ENCODE measurements around the gene DDX4.
A peak's percentile ranks its signal among the peaks of the same experiment; 100 is the strongest.

DDX4 gene

DNA sequence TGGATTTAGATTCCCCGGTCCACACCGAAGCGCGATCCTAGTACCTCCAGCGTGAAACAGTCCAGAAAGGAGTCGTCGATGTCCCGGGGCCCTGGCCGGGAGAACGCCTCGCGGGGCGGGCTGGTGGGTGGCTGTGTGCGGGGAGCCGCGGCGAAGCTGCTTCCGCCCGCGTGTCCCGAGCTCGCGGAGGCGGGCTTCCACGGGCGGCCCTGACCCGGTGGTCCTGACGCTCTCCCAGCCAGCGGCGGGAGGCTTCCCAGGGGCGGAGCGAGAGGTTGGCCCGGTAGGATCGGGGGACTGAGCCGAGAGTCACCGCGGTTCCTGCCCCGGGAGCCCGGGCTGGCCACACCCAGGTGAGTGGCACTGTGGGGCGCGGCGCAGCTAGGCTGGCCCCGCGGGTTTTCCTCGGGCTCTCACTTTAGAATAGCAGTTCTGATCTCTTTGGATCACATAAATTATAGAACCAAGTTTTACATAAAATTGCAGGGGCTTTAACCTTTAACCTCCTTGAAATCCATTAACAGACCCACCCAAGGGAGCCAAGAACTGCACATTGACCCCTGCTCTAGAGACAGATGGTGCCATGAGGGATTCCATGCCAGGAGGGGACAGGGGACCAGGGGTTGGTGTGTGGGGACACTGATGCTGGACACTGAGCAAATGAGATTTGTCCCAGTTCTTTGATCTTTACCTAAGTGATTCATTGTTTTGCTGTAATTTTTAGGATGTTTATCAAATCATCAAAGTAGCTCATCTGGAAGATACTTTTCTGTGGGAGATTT lies 84.1 kb downstream of the DDX4 start:
- H3K9me3 Mint-ChIP-seq, result no peaks in the 10 kb centered on the region
- H3K27me3 Mint-ChIP-seq, result peaks cover 67% of the 10 kb centered on the region
- ATAC-seq, result peak; percentile 40
- no peak overlapping the region for H3K27ac Mint-ChIP-seq
- DNase-seq, result peak; percentile 7
- peaks cover 10% of the 10 kb centered on the region for H3K4me1 Mint-ChIP-seq
- H3K36me3 Mint-ChIP-seq (ENCODE audit: low read depth), result no peaks in the 10 kb centered on the region
- H3K4me3 Mint-ChIP-seq, result peak overlapping the region; percentile 51

DNA sequence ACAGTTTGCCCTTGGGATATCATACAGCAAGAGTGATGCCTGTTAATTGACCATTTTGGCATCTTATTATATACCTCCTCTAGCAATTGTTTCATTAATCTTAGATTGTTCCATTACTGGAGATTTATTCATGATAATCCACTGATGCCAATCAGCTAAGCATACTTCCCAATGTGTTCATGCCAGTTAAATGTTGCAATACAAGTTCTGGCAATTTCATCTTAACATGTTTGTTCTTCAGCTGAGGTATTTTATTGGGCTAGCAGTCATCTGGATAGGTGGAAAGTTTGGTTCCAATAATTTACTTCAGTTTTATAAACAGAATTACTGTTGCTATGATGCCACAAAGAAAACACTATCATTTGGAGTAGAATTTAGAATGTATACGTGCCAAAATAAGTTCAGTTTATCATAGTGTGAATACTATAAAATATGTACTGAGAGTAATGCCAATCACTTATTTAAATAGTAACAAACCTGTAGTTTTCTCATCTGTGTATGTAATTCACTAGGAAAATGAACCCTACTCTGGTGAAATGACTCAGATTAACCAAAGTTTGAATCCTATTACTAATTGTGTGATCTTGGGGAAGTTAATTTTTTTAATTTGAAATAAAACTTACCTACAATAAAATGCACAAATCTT lies 85.4 kb downstream of the DDX4 start:
- H3K4me3 Mint-ChIP-seq, result no peak overlapping the region
- H3K9me3 Mint-ChIP-seq, result no peaks in the 10 kb centered on the region
- DNase-seq (no peak), ATAC-seq (no peak)
- H3K4me1 Mint-ChIP-seq, result peaks cover 10% of the 10 kb centered on the region
- no peak overlapping the region for H3K27ac Mint-ChIP-seq
- peaks cover 71% of the 10 kb centered on the region for H3K27me3 Mint-ChIP-seq
- H3K36me3 Mint-ChIP-seq (ENCODE audit: low read depth), result no peaks in the 10 kb centered on the region

DNA sequence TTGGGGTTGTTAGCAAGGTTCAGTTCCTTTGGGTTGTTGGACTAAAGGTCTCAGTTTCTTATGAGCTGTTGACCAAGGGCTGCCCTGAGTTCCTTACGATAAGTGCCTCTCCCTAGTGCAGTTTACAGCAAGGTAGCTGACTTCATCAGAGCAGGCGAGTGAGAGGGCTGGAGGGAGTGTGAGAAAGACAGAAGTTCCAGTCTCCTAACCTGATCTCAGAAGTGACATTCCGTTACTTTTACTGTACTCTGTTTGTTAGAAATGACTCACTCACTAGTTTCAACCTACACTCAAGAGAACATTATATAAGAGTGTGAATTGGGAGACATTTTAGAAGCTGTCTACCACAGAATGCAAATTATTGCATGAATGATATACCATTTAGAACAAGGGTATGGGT lies 92.1 kb downstream of the DDX4 start:
- no peak overlapping the region for H3K27ac Mint-ChIP-seq

DNA sequence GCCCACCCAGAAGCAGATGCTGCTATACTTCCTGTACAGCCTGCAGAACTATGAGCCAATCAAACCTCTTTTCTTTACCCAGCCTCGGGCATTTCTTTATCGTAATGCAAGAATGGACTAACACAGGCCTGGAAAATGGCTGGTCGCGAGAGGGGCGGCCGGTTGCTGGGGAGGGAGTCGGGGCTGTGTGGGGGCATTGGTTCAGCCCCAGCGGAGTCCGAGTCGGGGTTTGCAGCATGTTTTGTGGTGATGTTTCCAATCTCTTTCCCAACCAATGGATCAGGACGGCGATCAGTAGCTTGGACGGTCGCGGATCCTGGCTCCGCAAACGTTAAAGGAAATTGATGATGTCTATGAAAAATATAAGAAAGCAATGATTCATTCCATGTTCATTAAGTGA lies 94.6 kb downstream of the DDX4 start:
- Mint-ChIP-seq H3K4me3 (no peak overlapping the region), H3K36me3 (ENCODE audit: low read depth) (no peaks in the 10 kb centered on the region), H3K27me3 (peaks cover 12% of the 10 kb centered on the region), H3K9me3 (no peaks in the 10 kb centered on the region), H3K4me1 (no peaks in the 10 kb centered on the region), H3K27ac (no peak overlapping the region)
- ATAC-seq (no peak), DNase-seq (no peak)

More for the DNA sequence above, 92.1 kb downstream of the DDX4 start:
- Mint-ChIP-seq H3K4me3 (no peak overlapping the region), H3K9me3 (no peaks in the 10 kb centered on the region), H3K36me3 (ENCODE audit: low read depth) (no peaks in the 10 kb centered on the region), H3K27me3 (peaks cover 22% of the 10 kb centered on the region), H3K4me1 (no peaks in the 10 kb centered on the region)
- peak; percentile 36 for ATAC-seq
- no peak for DNase-seq

DNA sequence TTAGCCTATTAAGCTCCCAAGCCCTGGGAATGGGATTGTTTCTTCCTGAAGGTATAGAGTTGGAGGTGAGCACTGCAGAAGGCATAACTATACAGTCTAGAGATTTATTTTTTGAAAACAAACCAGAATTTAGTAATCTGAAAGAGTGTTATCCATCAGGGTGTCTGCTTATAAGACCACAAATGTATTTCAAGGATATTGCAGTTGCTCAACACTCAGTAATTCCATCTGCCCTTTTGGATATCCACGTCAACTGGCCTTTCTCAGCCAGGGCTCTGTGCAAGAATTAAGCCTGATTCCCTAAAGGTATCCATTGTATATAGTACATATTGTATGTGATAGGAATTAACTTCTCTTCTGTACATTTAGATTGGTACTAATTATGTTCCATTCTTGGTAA lies 98.3 kb downstream of the DDX4 start:
- H3K27me3 Mint-ChIP-seq, result peaks cover 9% of the 10 kb centered on the region
- no peak for ATAC-seq
- no peaks in the 10 kb centered on the region for H3K4me1 Mint-ChIP-seq
- H3K9me3 Mint-ChIP-seq, result no peaks in the 10 kb centered on the region
- DNase-seq, result no peak
- H3K4me3 Mint-ChIP-seq, result no peak overlapping the region
- H3K27ac Mint-ChIP-seq, result no peak overlapping the region
- H3K36me3 Mint-ChIP-seq (ENCODE audit: low read depth), result no peaks in the 10 kb centered on the region

DNA sequence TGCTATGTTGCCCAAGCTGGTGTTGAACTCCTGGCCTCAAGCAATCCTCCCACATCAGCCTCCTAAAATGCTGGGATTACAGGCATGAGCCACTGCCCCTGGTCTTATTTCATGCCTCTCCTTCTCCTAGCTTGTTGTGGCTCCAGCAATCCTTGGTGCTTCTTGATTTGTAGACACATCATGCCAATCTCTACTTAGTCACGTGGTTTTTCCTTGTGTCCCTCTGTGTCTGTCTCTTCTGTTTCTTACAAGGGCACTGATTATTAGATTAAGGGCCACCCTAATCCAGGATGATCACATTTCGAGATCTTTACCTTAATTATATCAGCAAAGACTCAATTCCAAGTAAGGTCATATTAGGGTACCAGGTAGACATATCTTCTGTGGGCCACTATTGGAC lies 104.1 kb downstream of the DDX4 start:
- peaks cover 7% of the 10 kb centered on the region for H3K27me3 Mint-ChIP-seq
- H3K4me3 Mint-ChIP-seq, result no peak overlapping the region
- DNase-seq, result no peak
- peaks cover 16% of the 10 kb centered on the region for H3K9me3 Mint-ChIP-seq
- ATAC-seq, result no peak
- no peaks in the 10 kb centered on the region for H3K36me3 Mint-ChIP-seq (ENCODE audit: low read depth)
- no peaks in the 10 kb centered on the region for H3K4me1 Mint-ChIP-seq
- H3K27ac Mint-ChIP-seq, result no peak overlapping the region

DNA sequence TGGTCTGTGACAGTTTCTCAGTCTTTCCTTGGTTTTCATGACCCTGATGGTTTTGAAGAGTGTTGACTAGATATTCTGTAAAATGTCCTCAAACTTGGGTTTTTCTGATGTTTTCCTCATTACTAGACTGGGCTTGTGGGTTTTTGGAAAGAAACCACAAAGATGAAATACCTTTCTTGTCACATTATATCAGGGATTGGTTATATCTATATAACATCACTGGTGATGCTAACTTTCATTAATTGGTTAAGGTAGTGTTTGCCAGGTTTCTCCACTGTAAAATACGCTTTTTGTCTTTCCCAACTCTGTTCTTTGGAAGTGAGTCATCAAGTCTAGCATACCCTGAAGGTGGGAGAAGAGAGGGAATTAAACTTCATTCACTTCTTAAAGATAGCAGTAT lies 110.0 kb downstream of the DDX4 start:
- no peak for DNase-seq
- Mint-ChIP-seq H3K4me3 (no peak overlapping the region), H3K27me3 (peaks cover 16% of the 10 kb centered on the region), H3K27ac (no peak overlapping the region), H3K9me3 (peaks cover 21% of the 10 kb centered on the region), H3K36me3 (ENCODE audit: low read depth) (no peaks in the 10 kb centered on the region), H3K4me1 (peaks cover 14% of the 10 kb centered on the region)
- ATAC-seq, result no peak

DNA sequence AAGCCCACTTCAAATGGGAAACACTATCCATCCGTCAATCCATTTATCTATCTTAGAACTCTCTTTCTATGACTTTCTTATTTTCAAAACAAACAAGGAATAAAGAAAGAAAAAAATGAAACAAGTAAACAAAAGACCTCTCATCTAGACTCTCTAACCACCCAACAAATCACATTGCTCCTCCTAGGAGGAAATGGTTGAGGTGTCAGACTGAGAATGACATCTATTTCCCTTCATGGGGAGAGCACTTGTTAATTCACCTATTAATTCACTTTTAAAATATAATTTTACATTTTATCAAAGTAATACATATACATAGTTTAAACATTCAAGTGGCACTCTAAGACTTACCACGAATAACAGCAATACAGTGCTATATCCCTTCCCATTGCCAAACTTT lies 110.9 kb downstream of the DDX4 start:
- Mint-ChIP-seq H3K4me3 (no peak overlapping the region), H3K9me3 (peaks cover 21% of the 10 kb centered on the region), H3K27me3 (peaks cover 16% of the 10 kb centered on the region), H3K36me3 (ENCODE audit: low read depth) (no peaks in the 10 kb centered on the region), H3K4me1 (peaks cover 14% of the 10 kb centered on the region), H3K27ac (no peak overlapping the region)
- ATAC-seq (no peak), DNase-seq (no peak)

DNA sequence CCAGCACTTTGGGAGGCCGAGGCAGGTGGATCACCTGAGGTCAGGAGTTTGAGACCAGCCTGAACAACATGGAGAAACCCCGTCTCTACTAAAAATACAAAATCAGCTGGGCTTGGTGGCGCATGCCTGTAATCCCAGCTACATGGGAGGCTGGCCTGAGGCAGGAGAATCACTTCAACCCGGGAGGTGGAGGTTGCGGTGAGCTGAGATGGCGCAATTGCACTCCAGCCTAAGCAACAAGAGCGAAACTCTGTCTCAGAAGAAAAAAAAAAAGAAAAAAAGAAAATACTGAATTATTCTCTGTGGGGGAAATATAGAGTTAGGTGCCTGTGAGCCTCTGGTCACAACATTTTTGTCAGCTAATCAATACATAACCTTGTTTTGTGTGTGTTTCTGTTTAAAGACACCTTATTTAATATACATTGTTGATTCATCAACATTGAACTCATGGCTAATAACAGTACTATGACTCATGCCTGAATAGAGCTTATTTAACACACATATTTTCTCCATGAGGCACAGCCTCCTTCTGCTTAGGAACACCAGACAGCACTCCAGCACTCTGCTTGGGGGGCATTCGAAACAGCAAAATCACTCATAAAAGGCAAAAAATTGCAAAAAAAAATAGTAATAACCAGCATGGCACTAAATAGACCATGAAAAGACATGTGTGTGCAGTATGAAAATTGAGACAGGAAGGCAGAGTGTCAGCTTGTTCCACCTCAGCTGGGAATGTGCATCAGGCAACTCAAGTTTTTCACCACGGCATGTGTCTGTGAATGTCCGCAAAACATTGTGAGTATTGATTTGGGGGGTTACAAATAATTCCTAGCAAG lies 113.2 kb downstream of the DDX4 start, which contains the start of gene IL31RA:
TSS of gene IL31RA (plus strand) at position 519 of the 836 bp plus-strand sequence. CDS start at position 733, 214 bp downstream.
- H3K4me1 Mint-ChIP-seq, result peaks cover 23% of the 10 kb centered on the region
- DNase-seq, result no peak
- peaks cover 16% of the 10 kb centered on the region for H3K27me3 Mint-ChIP-seq
- no peaks in the 10 kb centered on the region for H3K36me3 Mint-ChIP-seq (ENCODE audit: low read depth)
- H3K4me3 Mint-ChIP-seq, result no peak within 1 kb of the TSS
- ATAC-seq, result peak; percentile 86
- H3K27ac Mint-ChIP-seq, result no peak within 1 kb of the TSS
- H3K9me3 Mint-ChIP-seq, result peaks cover 5% of the 10 kb centered on the region

DNA sequence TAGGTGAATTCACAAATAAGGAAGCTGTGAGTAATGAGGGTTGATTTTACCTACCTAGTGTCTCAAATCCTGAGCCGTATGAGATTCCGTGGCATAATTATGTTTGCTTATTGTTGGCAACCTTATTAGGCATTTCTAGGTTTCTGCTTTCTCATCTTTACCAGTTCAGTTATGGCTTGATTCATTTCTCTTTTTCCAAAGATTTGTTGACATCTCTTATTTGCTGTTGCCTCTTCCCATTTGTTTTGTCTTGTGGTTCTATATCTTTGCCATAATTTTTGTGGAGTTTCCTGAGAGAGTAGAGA lies 113.8 kb downstream of the DDX4 start:
- Mint-ChIP-seq H3K4me3 (no peak overlapping the region), H3K27ac (no peak overlapping the region), H3K4me1 (peaks cover 28% of the 10 kb centered on the region), H3K27me3 (peaks cover 16% of the 10 kb centered on the region), H3K9me3 (peaks cover 5% of the 10 kb centered on the region), H3K36me3 (ENCODE audit: low read depth) (no peaks in the 10 kb centered on the region)
- no peak for ATAC-seq
- no peak for DNase-seq

DNA sequence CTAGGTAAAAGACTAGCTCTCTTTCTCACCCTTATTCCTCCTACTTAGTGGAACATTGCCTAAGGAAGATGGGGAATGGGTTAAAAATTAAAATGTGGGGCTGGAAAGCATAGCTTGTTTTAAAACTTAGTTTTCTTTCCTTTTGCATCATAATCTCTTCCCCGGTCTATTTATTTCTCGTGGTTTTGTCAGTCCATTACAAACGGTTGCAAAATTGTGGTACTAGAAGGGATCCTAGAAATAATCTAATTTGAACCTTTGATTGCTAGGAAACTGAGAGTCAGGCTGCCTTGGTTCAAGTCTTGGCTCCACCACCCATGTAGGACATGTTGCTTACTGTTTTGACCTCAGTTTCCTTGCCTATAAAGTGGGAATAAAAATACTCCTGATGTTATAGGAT lies 114.6 kb downstream of the DDX4 start:
- ATAC-seq (no peak), DNase-seq (no peak)
- H3K4me1 Mint-ChIP-seq, result peaks cover 37% of the 10 kb centered on the region
- H3K4me3 Mint-ChIP-seq, result no peak overlapping the region
- H3K9me3 Mint-ChIP-seq, result peaks cover 4% of the 10 kb centered on the region
- H3K36me3 Mint-ChIP-seq (ENCODE audit: low read depth), result no peaks in the 10 kb centered on the region
- no peak overlapping the region for H3K27ac Mint-ChIP-seq
- peaks cover 15% of the 10 kb centered on the region for H3K27me3 Mint-ChIP-seq

DNA sequence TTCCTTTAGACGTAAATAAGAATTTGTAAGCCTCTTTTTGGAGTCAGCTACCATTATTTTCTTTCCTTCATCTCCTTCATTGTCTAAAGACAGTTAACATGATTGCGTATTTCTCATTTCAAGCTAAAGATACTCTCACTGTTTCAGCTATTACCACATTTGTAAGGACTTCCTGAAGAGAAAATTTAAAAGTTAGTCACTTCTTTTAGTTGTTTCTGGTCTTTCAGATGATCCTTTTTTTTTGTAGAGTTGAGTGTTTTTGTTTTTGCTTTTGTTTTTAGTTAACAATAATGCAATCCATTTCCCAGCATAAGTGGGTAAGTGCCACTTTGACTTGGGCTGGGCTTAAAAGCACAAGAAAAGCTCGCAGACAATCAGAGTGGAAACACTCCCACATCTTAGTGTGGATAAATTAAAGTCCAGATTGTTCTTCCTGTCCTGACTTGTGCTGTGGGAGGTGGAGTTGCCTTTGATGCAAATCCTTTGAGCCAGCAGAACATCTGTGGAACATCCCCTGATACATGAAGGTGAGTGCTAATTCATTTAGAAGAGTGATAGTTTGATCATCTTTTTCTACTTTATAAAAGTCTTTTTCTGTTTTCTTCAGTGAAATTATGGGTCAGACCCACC lies 115.3 kb downstream of the DDX4 start:
- no peak overlapping the region for H3K27ac Mint-ChIP-seq
- H3K27me3 Mint-ChIP-seq, result peaks cover 12% of the 10 kb centered on the region
- DNase-seq (no peak), ATAC-seq (no peak)
- no peaks in the 10 kb centered on the region for H3K9me3 Mint-ChIP-seq
- H3K36me3 Mint-ChIP-seq (ENCODE audit: low read depth), result no peaks in the 10 kb centered on the region
- H3K4me3 Mint-ChIP-seq, result no peak overlapping the region
- peaks cover 36% of the 10 kb centered on the region for H3K4me1 Mint-ChIP-seq

DNA sequence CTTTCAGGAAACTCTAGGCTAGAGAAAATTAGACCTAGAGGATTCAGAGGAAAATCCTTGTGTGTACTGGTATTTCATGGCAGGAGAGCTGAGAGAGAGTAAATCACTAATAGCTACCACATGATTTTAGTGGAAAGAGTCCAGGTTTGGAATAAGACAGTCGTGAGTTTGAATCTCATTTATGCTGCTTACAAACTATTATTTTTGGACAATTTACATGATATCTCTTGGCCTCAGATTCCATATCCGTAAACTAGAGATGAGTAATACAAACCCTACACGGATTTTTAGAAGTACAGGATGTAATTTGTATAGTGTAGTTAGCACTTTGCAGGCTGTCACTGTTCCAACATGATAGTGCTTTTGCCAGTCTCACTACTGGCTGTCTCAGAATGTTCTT lies 116.0 kb downstream of the DDX4 start:
- Mint-ChIP-seq H3K4me1 (peaks cover 36% of the 10 kb centered on the region), H3K27me3 (peaks cover 9% of the 10 kb centered on the region), H3K36me3 (ENCODE audit: low read depth) (no peaks in the 10 kb centered on the region), H3K27ac (no peak overlapping the region), H3K9me3 (no peaks in the 10 kb centered on the region), H3K4me3 (no peak overlapping the region)
- DNase-seq (no peak), ATAC-seq (no peak)

DNA sequence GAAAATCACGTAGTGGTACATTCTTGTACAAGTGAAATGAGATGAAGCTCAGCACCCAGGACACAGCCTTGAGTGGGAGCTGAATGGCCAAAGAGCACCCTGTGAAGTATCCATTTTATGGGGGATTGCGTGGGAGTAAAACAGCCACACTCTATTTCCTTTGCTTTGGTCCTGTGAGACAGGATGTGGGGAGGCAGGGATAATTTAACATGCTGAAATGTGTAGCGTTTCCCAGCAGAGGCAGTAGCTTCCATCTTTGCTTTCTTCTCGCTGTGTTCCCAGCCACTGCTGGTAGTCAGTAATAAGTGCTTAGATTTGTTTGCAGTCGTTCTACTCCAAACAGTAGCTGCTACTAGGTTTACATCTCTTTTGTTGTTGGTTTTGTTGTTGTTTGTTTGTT lies 117.6 kb downstream of the DDX4 start:
- Mint-ChIP-seq H3K27ac (peak overlapping the region; percentile 64), H3K4me3 (no peak overlapping the region), H3K4me1 (peaks cover 36% of the 10 kb centered on the region), H3K9me3 (no peaks in the 10 kb centered on the region), H3K36me3 (ENCODE audit: low read depth) (no peaks in the 10 kb centered on the region), H3K27me3 (peaks cover 5% of the 10 kb centered on the region)
- ATAC-seq (peak; percentile 44), DNase-seq (no peak)
